Measurements from ENCODE around the gene KIAA1328. TPM values are rescaled to one million over a fixed set of nuclear protein-coding genes. Genes with fewer than 3 reads are reported as not detected.

Gene KIAA1328
- total RNA-seq, 4 donors from 2014 or later, result 3.4 to 8.3 (median 6.6) TPM

DNA sequence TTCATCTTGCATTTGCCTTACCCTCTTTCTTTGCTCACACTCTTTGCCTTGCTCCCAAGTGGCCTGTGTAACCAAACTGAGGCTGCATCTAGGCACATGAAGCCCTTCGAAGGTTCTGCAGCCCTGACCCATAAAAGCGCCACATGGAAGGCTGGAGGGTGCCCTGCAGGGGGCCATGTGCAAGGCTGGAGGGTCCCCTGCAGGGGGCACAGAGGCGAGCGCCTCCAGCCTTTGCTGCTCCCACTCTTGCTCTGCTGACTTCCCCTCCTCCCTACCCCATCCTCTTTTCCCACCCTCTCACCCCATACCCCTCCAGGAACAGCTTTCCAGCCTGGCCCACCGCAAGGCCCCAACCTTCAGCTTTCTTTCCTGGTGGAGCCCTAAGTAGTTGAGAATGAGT lies 419.4 kb downstream of the KIAA1328 start:
- no peak overlapping the region for H3K27ac ChIP-seq

DNA sequence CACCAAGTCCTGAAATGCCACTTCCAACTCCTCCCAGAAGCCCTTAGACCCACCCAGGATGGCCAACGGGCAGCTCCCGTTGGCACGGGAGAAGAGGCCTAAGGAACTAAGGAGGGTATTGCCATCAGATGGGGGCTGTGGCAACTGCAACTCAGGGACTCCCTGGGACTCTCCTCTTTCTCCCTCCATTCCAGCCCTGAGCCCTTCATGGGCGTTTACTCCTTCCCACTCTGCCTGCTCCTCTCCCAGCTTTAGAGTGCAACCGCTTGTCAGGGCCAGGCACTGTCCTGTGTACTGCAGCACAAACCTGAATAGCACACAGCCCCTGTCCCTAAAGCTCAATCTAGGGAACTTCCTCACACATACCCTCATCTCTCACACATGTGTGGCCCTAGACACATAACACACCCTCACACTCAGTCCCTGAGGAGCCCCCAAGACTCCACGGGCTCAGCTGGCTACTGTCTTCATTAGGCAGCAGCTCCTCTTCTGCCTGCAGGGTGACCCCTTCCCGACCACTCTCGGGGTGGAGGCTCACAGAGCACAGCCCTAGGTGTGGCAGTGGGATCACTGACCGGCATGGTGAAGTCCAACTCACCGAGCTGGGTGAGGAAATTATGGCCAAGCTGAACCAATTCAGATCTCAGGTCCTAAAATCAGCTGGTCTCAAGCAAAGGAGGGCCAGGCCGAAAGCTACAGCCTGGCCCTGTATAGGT lies 420.4 kb downstream of the KIAA1328 start:
- no peak for TF ChIP-seq POLR2A (IDR thresholded peaks at IDR 0.05)
- TF ChIP-seq, protein P1, sequence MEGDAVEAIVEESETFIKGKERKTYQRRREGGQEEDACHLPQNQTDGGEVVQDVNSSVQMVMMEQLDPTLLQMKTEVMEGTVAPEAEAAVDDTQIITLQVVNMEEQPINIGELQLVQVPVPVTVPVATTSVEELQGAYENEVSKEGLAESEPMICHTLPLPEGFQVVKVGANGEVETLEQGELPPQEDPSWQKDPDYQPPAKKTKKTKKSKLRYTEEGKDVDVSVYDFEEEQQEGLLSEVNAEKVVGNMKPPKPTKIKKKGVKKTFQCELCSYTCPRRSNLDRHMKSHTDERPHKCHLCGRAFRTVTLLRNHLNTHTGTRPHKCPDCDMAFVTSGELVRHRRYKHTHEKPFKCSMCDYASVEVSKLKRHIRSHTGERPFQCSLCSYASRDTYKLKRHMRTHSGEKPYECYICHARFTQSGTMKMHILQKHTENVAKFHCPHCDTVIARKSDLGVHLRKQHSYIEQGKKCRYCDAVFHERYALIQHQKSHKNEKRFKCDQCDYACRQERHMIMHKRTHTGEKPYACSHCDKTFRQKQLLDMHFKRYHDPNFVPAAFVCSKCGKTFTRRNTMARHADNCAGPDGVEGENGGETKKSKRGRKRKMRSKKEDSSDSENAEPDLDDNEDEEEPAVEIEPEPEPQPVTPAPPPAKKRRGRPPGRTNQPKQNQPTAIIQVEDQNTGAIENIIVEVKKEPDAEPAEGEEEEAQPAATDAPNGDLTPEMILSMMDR (IDR thresholded peaks at IDR 0.05 in 4 of 5, conservative IDR thresholded peaks at IDR 0.05 in 1 of 5), result no peak
- Histone ChIP-seq H3K9me3 (no peaks in the 10 kb centered on the region), H3K27ac (no peak overlapping the region), H3K4me3 (no peak overlapping the region), H3K27me3 (peaks cover 5 to 11% (median 6%) of the 10 kb centered on the region in 3 donors), H3K36me3 (no peaks in the 10 kb centered on the region), H3K4me1 (peaks cover 0 to 4% of the 10 kb centered on the region in 2 donors)
- DNase-seq, result no peak
- in situ Hi-C loops (cut with MboI; ENCODE audit: low sequenced_read_pairs in 4 of 4) (no loop called here), intact Hi-C loops (cut with DNase I; ENCODE audit: low total_unique reads) (no loop called here)
- no peak for ATAC-seq

More for the DNA sequence above, 419.4 kb downstream of the KIAA1328 start:
- ATAC-seq (no peak), DNase-seq (no peak)
- Histone ChIP-seq H3K4me1 (no peaks in the 10 kb centered on the region), H3K36me3 (no peaks in the 10 kb centered on the region), H3K9me3 (no peaks in the 10 kb centered on the region), H3K27me3 (peaks cover 1 to 7% (median 5%) of the 10 kb centered on the region in 3 donors), H3K4me3 (no peak overlapping the region)
- intact Hi-C loops (cut with DNase I; ENCODE audit: low total_unique reads) (no loop called here), in situ Hi-C loops (cut with MboI; ENCODE audit: low sequenced_read_pairs in 4 of 4) (no loop called here)
- no peak for TF ChIP-seq POLR2A (IDR thresholded peaks at IDR 0.05)
- TF ChIP-seq, protein P1 (IDR thresholded peaks at IDR 0.05 in 4 of 5, conservative IDR thresholded peaks at IDR 0.05 in 1 of 5), result no peak

DNA sequence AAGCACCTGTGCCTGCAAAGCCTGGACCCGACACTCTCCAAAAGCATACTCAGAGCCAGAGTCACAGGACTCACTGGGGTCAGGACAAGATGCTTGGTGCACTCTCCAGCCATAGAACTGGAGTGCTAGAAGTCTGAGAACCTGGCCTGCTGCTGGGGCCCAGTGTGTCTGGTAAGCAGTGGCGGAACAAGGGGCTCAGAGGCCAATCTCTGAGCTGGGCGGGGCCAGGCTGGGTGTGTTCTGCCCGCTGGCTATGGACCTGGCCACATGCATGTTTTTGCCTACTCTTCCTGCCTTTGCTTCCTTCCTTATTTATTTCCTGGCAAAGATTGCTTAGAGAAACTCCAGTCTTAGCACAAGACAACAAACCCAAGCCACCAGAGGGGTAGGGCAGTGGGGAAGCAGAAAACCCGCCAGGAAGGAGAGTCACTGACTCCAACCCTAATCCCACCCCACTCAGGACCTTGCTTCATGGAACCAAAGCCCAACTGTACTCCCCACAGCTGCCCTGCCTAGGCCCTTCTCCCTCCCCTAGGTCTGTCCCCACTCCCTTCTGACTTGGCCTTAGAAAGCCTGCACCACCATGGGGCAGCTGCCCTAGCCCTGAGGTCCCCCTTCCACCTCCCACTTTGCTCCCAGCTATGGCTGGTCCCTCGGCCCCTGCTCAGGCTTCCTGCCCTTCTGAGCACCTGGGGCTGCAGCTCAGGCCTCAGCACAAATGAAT lies 421.1 kb downstream of the KIAA1328 start:
- in situ Hi-C loops (cut with MboI; ENCODE audit: low sequenced_read_pairs in 4 of 4) (no loop called here), intact Hi-C loops (cut with DNase I; ENCODE audit: low total_unique reads) (no loop called here)
- ATAC-seq (no peak), DNase-seq (no peak)
- no peaks in the 10 kb centered on the region for H3K36me3 ChIP-seq
- peaks cover 0 to 4% of the 10 kb centered on the region in 2 donors for H3K4me1 ChIP-seq
- TF ChIP-seq, protein P1 (IDR thresholded peaks at IDR 0.05 in 4 of 5, conservative IDR thresholded peaks at IDR 0.05 in 1 of 5), result no peak
- no peak for TF ChIP-seq POLR2A (IDR thresholded peaks at IDR 0.05)
- no peaks in the 10 kb centered on the region for H3K9me3 ChIP-seq
- H3K4me3 ChIP-seq, result no peak overlapping the region
- H3K27me3 ChIP-seq, result peaks cover 11 to 16% (median 11%) of the 10 kb centered on the region in 3 donors
- H3K27ac ChIP-seq, result no peak overlapping the region

DNA sequence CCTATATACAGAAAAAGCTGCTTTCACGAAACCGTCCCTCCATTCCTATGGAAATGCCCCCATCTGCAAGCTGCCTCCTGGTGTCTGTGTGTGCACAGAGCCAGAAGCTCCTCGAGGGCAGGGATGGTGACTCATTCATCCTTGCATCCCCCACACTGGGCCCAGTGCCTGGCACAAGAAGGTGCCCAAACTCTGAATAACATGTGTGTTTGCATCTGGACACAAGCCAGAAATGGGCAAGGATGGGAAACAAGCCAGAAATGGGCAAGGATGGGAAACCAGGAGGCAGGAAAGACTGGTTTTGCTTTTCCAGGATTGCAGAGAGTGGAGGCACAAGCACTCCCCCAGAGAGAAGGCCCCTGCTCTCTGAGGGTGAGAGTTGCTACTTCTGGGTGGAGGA lies 422.8 kb downstream of the KIAA1328 start:
- H3K9me3 ChIP-seq, result no peaks in the 10 kb centered on the region
- in situ Hi-C loops (cut with MboI; ENCODE audit: low sequenced_read_pairs in 4 of 4) (no loop called here), intact Hi-C loops (cut with DNase I; ENCODE audit: low total_unique reads) (no loop called here)
- no peak for ATAC-seq
- no peak for DNase-seq
- peaks cover 0 to 4% of the 10 kb centered on the region in 2 donors for H3K4me1 ChIP-seq
- H3K4me3 ChIP-seq, result no peak overlapping the region
- no peak overlapping the region for H3K27ac ChIP-seq
- H3K27me3 ChIP-seq, result peaks cover 21 to 24% (median 21%) of the 10 kb centered on the region in 3 donors
- H3K36me3 ChIP-seq, result no peaks in the 10 kb centered on the region
- no peak for TF ChIP-seq POLR2A (IDR thresholded peaks at IDR 0.05)
- TF ChIP-seq, protein P1 (IDR thresholded peaks at IDR 0.05 in 4 of 5, conservative IDR thresholded peaks at IDR 0.05 in 1 of 5), result no peak
